H1 (cell line): Measurements from ENCODE around the gene RIN1.

Experiments
- CEBPB ChIP-seq: IDR thresholded peaks from 2 replicates; pipeline ENCODE4 v1.6.1; 2012; ENCODE audit warnings: low read depth, low read length
- NANOG ChIP-seq: IDR thresholded peaks from 2 replicates; pipeline ENCODE4 v1.6.1; 2011; ENCODE audit warnings: low read length, low read depth, mild to moderate bottlenecking, inconsistent platforms; ENCODE audit not compliant: insufficient read depth, poor library complexity, severe bottlenecking

- no peak for TF ChIP-seq NANOG
- TF ChIP-seq CEBPB, result no peak
Observed at GRCh38 chr11:66331542-66332370, 4.5 kb downstream of the RIN1 start.
